22Rv1 (cell line): Measurements from ENCODE around the gene MAP3K4.

Experiments used
- ZFX ChIP-seq: fragments of 450-650 bp; IDR thresholded peaks from 2 replicates; pipeline ENCODE4 v1.6.1; 2017; ENCODE audit warnings: antibody characterized with exemption, borderline replicate concordance
- TF ChIP-seq, protein P1 (sequence below): fragments of 450-650 bp; IDR thresholded peaks from 2 replicates; pipeline ENCODE4 v1.5.1; 2017; ENCODE audit warnings: mild to moderate bottlenecking

DNA sequence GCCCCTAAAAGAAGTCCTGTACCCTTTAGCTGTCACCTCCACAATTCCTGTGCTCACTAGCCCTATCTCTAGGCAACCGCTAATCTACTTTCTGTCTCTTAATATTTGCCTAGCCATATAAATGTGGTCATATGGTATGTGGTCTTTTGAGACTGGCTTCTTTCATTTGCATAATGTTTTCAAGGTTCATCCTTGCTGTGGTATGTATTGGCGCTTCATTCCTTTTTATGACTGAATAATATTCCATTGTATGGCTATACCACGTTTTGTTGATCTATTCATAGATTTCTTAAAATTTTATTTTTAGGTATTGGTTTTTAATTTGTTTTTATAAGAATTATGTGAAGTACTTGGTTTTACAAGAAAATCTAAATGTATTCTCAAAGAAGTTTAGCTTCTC lies 70.0 kb downstream of the MAP3K4 start:
- TF ChIP-seq, protein P1, sequence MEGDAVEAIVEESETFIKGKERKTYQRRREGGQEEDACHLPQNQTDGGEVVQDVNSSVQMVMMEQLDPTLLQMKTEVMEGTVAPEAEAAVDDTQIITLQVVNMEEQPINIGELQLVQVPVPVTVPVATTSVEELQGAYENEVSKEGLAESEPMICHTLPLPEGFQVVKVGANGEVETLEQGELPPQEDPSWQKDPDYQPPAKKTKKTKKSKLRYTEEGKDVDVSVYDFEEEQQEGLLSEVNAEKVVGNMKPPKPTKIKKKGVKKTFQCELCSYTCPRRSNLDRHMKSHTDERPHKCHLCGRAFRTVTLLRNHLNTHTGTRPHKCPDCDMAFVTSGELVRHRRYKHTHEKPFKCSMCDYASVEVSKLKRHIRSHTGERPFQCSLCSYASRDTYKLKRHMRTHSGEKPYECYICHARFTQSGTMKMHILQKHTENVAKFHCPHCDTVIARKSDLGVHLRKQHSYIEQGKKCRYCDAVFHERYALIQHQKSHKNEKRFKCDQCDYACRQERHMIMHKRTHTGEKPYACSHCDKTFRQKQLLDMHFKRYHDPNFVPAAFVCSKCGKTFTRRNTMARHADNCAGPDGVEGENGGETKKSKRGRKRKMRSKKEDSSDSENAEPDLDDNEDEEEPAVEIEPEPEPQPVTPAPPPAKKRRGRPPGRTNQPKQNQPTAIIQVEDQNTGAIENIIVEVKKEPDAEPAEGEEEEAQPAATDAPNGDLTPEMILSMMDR: no peak
- TF ChIP-seq ZFX: no peak
